ENCODE data around the gene GNAS.

GNAS gene

DNA sequence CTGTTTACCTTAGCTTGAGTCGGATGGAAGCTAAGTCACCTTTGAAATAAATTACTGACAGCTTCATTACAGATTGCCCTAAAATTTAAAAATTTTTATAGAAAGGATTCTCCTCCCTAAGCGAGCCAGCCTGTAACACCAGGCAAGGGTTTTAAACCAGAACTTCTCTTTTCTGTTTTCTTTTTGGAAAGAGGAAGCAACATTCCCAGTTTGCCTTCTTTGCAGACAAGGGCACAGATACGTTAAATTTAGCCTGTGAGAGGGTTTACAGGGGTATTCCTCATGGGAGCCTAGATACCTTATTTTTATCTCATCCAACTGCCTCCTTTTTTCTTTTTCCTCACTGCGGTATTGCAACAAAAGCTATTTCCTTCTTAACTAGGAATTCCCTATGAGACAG is 45.0 kb downstream of the GNAS start:
- no peak for DNase-seq (ENCODE audit: low read depth)
- TF ChIP-seq, protein P1, sequence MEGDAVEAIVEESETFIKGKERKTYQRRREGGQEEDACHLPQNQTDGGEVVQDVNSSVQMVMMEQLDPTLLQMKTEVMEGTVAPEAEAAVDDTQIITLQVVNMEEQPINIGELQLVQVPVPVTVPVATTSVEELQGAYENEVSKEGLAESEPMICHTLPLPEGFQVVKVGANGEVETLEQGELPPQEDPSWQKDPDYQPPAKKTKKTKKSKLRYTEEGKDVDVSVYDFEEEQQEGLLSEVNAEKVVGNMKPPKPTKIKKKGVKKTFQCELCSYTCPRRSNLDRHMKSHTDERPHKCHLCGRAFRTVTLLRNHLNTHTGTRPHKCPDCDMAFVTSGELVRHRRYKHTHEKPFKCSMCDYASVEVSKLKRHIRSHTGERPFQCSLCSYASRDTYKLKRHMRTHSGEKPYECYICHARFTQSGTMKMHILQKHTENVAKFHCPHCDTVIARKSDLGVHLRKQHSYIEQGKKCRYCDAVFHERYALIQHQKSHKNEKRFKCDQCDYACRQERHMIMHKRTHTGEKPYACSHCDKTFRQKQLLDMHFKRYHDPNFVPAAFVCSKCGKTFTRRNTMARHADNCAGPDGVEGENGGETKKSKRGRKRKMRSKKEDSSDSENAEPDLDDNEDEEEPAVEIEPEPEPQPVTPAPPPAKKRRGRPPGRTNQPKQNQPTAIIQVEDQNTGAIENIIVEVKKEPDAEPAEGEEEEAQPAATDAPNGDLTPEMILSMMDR (conservative IDR thresholded peaks at IDR 0.05; ENCODE audit: low read depth, low read length) = no peak

GRCh38 chr20:58898629-58899408 is 46.3 kb downstream of the GNAS start:
- DNase-seq (ENCODE audit: low read depth) = no peak
- TF ChIP-seq, protein P1 (conservative IDR thresholded peaks at IDR 0.05; ENCODE audit: low read depth, low read length) = no peak
- no peak overlapping the region for H3K4me3 ChIP-seq (ENCODE audit: low read length)

More for the DNA sequence above, 45.0 kb downstream of the GNAS start:
- no peak overlapping the region for H3K4me3 ChIP-seq (ENCODE audit: low read length)

GRCh38 chr20:58899512-58899911 is 47.0 kb downstream of the GNAS start:
- no peak for DNase-seq (ENCODE audit: low read depth)
- TF ChIP-seq, protein P1 (conservative IDR thresholded peaks at IDR 0.05; ENCODE audit: low read depth, low read length) = no peak
- no peak overlapping the region for H3K4me3 ChIP-seq (ENCODE audit: low read length)

GRCh38 chr20:58900397-58900796 is 47.9 kb downstream of the GNAS start:
- DNase-seq (ENCODE audit: low read depth) = no peak
- no peak overlapping the region for H3K4me3 ChIP-seq (ENCODE audit: low read length)

DNA sequence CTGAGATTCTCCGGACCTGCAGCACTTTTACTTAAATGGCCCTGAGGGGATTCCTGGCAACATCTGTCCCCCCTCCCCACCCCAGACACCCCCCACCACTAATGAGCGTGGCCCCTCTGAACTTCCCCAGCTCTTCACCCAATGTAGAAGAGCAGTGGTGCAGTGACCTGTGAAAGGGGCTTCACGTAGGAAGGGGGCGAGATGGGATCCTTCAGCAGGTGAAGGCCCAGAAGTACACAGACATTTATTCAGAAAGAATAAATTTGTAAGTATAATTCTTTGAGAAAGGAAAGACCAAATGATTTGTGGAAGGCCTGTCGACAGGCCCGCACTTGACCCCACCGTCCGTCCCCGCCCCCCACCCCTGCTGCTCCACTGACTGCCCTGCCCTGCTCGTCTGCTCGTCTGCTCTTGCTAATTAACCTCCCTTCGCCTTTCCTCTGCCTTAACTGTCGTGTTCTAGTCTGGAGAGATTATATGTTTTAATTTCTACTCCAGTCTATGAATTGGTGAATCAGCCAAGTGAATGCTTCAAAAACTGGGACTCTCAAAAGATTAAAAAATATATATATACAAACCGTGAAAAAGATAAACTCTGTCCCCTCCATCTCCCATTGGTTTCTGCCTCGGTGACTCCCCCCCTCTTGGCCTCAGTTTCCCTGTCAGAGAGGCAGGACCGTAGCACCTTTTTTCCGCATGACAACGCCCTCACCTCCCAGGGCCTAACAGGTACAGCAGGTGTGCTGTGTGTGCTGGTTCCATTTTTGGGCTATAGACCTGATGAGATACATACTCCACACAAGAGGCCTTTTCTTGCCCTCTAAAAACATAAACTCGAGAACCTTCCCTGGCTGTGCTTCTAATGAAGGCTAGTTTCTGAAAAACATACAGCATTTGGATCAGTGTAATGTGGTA is 49.2 kb downstream of the GNAS start:
- no peak for DNase-seq (ENCODE audit: low read depth)
- TF ChIP-seq, protein P1 (conservative IDR thresholded peaks at IDR 0.05; ENCODE audit: low read depth, low read length) = no peak

More at GRCh38 chr20:58900397-58900796, 47.9 kb downstream of the GNAS start:
- TF ChIP-seq, protein P1 (conservative IDR thresholded peaks at IDR 0.05; ENCODE audit: low read depth, low read length) = no peak

GRCh38 chr20:58903614-58904013 is 51.1 kb downstream of the GNAS start:
- DNase-seq (ENCODE audit: low read depth) = no peak
- TF ChIP-seq, protein P1 (conservative IDR thresholded peaks at IDR 0.05; ENCODE audit: low read depth, low read length) = no peak

More for the DNA sequence above, 49.2 kb downstream of the GNAS start:
- H3K4me3 ChIP-seq (ENCODE audit: low read length) = no peak overlapping the region

More at GRCh38 chr20:58903614-58904013, 51.1 kb downstream of the GNAS start:
- H3K4me3 ChIP-seq (ENCODE audit: low read length) = no peak overlapping the region

All from retinal pigment epithelial cell (primary cell).